GM12891 (cell line): ENCODE data around the gene TGIF1.
"Not testable (repeated sequence)": the region's sequence is repeated elsewhere in the genome, so short reads cannot be mapped to it uniquely, and the experiment has no call there.

Source experiments
- DNase-seq: peaks from one replicate; pipeline ENCODE4 v3.0.0; 2011; ENCODE audit warnings: low spot score; ENCODE audit not compliant: insufficient read length
- FAIRE-seq: peaks from 2 replicates; lab custom pipeline; 2011; peaks lifted over from hg19 to GRCh38; lab: Jason Lieb, UNC
- PAX5 ChIP-seq: IDR thresholded peaks from 2 replicates; pipeline ENCODE4 v1.6.1; 2011; ENCODE audit warnings: low read length, moderate library complexity, mild to moderate bottlenecking; ENCODE audit not compliant: insufficient read depth, severe bottlenecking
- POLR2A ChIP-seq: IDR thresholded peaks from 2 replicates; pipeline ENCODE4 v1.6.1; 2011; ENCODE audit warnings: low read depth, low read length, control low read depth
- POLR2AphosphoS5 ChIP-seq: IDR thresholded peaks from 2 replicates; pipeline ENCODE4 v1.6.1; 2011; ENCODE audit warnings: low read depth, low read length, control low read depth
- POU2F2 ChIP-seq: IDR thresholded peaks from 2 replicates; pipeline ENCODE4 v1.6.1; 2011; ENCODE audit warnings: low read depth, mild to moderate bottlenecking, control low read depth, low read length, moderate library complexity
- SPI1 ChIP-seq: IDR thresholded peaks from 2 replicates; pipeline ENCODE4 v1.6.1; 2011; ENCODE audit warnings: low read depth, low read length, control low read depth
- TAF1 ChIP-seq: IDR thresholded peaks from 2 replicates; pipeline ENCODE4 v1.6.1; 2011; ENCODE audit warnings: low read depth, low read length, control low read depth

TGIF1 gene

GRCh38 chr18:3411854-3412268, 38.1 kb upstream of the TGIF1 start:
- FAIRE-seq: no peak
- TF ChIP-seq SPI1: no peak
- TF ChIP-seq POU2F2: no peak
- no peak for TF ChIP-seq POLR2A
- no peak for TF ChIP-seq TAF1
- no peak for TF ChIP-seq POLR2AphosphoS5
- no peak for TF ChIP-seq PAX5
- no peak for DNase-seq

GRCh38 chr18:3412528-3412927, 37.4 kb upstream of the TGIF1 start:
- DNase-seq, FAIRE-seq: not testable (repeated sequence)

- no peak for TF ChIP-seq POLR2A
- no peak for TF ChIP-seq PAX5
- TF ChIP-seq SPI1: no peak
- no peak for TF ChIP-seq TAF1
- TF ChIP-seq POU2F2: no peak
- TF ChIP-seq POLR2AphosphoS5: no peak
- DNase-seq: no peak
- no peak for FAIRE-seq
These were observed 34.9 kb upstream of the TGIF1 start for GRCh38 chr18:3415110-3415509.

- no peak for TF ChIP-seq PAX5
- TF ChIP-seq POLR2AphosphoS5: no peak
- TF ChIP-seq POU2F2: no peak
- TF ChIP-seq SPI1: no peak
- no peak for TF ChIP-seq POLR2A
- TF ChIP-seq TAF1: no peak
- DNase-seq: no peak
- no peak for FAIRE-seq
These were observed 31.9 kb upstream of the TGIF1 start for GRCh38 chr18:3418083-3418482.

- FAIRE-seq (no peak), DNase-seq (no peak)
- no peak for TF ChIP-seq PAX5
- no peak for TF ChIP-seq POLR2AphosphoS5
- no peak for TF ChIP-seq POLR2A
- no peak for TF ChIP-seq POU2F2
- no peak for TF ChIP-seq SPI1
- no peak for TF ChIP-seq TAF1
These were observed 29.1 kb upstream of the TGIF1 start for GRCh38 chr18:3420919-3421279.

- DNase-seq (no peak), FAIRE-seq (no peak)
- no peak for TF ChIP-seq POLR2A
- TF ChIP-seq POU2F2: no peak
- TF ChIP-seq PAX5: no peak
- TF ChIP-seq SPI1: no peak
- no peak for TF ChIP-seq TAF1
- no peak for TF ChIP-seq POLR2AphosphoS5
These were observed 27.1 kb upstream of the TGIF1 start for GRCh38 chr18:3422905-3423304.

GRCh38 chr18:3424280-3424890, 25.6 kb upstream of the TGIF1 start:
- FAIRE-seq: no peak
- TF ChIP-seq POLR2AphosphoS5 (no peak), SPI1 (no peak), POLR2A (no peak), TAF1 (no peak), POU2F2 (no peak), PAX5 (no peak)
- no peak for DNase-seq

- DNase-seq (no peak), FAIRE-seq (no peak)
- no peak for TF ChIP-seq PAX5
- TF ChIP-seq SPI1: no peak
- TF ChIP-seq POLR2A: no peak
- no peak for TF ChIP-seq POU2F2
- TF ChIP-seq TAF1: no peak
- no peak for TF ChIP-seq POLR2AphosphoS5
These were observed 24.9 kb upstream of the TGIF1 start for GRCh38 chr18:3425030-3425429.

- no peak for TF ChIP-seq POLR2A
- TF ChIP-seq PAX5: no peak
- no peak for TF ChIP-seq POLR2AphosphoS5
- no peak for TF ChIP-seq POU2F2
- no peak for TF ChIP-seq SPI1
- TF ChIP-seq TAF1: no peak
- FAIRE-seq (no peak), DNase-seq (no peak)
These were observed 24.5 kb upstream of the TGIF1 start for GRCh38 chr18:3425446-3425845.

- TF ChIP-seq POLR2AphosphoS5: no peak
- no peak for TF ChIP-seq POU2F2
- no peak for TF ChIP-seq TAF1
- no peak for TF ChIP-seq POLR2A
- TF ChIP-seq PAX5: no peak
- no peak for TF ChIP-seq SPI1
- DNase-seq: no peak
- FAIRE-seq: no peak
These were observed 23.9 kb upstream of the TGIF1 start for GRCh38 chr18:3426074-3426473.

- FAIRE-seq (no peak), DNase-seq (no peak)
- no peak for TF ChIP-seq POU2F2
- TF ChIP-seq POLR2A: no peak
- TF ChIP-seq SPI1: no peak
- no peak for TF ChIP-seq PAX5
- TF ChIP-seq POLR2AphosphoS5: no peak
- no peak for TF ChIP-seq TAF1
These were observed 22.0 kb upstream of the TGIF1 start for GRCh38 chr18:3427944-3428343.

GRCh38 chr18:3429121-3429520, 20.9 kb upstream of the TGIF1 start:
- no peak for DNase-seq
- no peak for FAIRE-seq
- no peak for TF ChIP-seq PAX5
- TF ChIP-seq SPI1: no peak
- no peak for TF ChIP-seq TAF1
- TF ChIP-seq POU2F2: no peak
